H1 (cell line): ENCODE results near the gene GAD2. TPM values are rescaled to one million over a fixed set of nuclear protein-coding genes. Genes with fewer than 3 reads are reported as not detected.

Source experiments
- CTCF ChIA-PET: fragments of 300-600 bp; sonication (Branson Sonifier 250); formaldehyde crosslinking; loops from one replicate; lab custom pipeline; 2021; ENCODE audit not compliant: partially characterized antibody; lab: Charles Lee
- POLR2A ChIA-PET: fragments of 300-600 bp; sonication (Branson Sonifier 250); formaldehyde crosslinking; loops from one replicate; lab custom pipeline; 2021; ENCODE audit warnings: inconsistent platforms; ENCODE audit not compliant: partially characterized antibody; lab: Charles Lee
- DNase-seq, 2 experiments: peaks; one replicate each; pipeline versions ENCODE4 v3.0.0 to v3.0.0-alpha.2; 2010 to 2022; ENCODE audit warnings: low spot score in 2 of 2, low read depth in 1 of 2, mixed read lengths in 1 of 2
- FAIRE-seq: peaks from 2 replicates; lab custom pipeline; 2011; peaks lifted over from hg19 to GRCh38; lab: Jason Lieb, UNC
- H2AFZ ChIP-seq: 2 replicates; pipeline ENCODE4 v1.8.1; 2012; ENCODE audit warnings: low read length, inconsistent platforms
- H2AK5ac ChIP-seq: 2 replicates; pipeline ENCODE4 v1.6.1; 2013; ENCODE audit warnings: low read depth, low read length
- H2BK120ac ChIP-seq: replicated peaks from 2 replicates; pipeline ENCODE3; 2013; ENCODE audit warnings: low read depth, low read length, inconsistent platforms
- H2BK12ac ChIP-seq: 2 replicates; pipeline ENCODE4 v1.6.1; 2013; ENCODE audit warnings: low read depth, low read length
- H2BK15ac ChIP-seq: 2 replicates; pipeline ENCODE4 v1.6.1; 2013; ENCODE audit warnings: low read length
- H2BK20ac ChIP-seq: 2 replicates; pipeline ENCODE4 v1.6.1; 2013; ENCODE audit warnings: low read length
- H2BK5ac ChIP-seq: 2 replicates; pipeline ENCODE4 v1.6.1; 2013; ENCODE audit warnings: low read depth, low read length
- H3K14ac ChIP-seq: 2 replicates; pipeline ENCODE4 v1.6.1; 2013; ENCODE audit warnings: inconsistent platforms; ENCODE audit not compliant: insufficient read length
- H3K18ac ChIP-seq: 2 replicates; pipeline ENCODE4 v1.6.1; 2013; ENCODE audit warnings: low read length; ENCODE audit errors: extremely low read depth
- H3K23ac ChIP-seq: 2 replicates; pipeline ENCODE4 v1.6.1; 2013; ENCODE audit warnings: inconsistent platforms; ENCODE audit not compliant: insufficient read length
- H3K23me2 ChIP-seq: 2 replicates; pipeline ENCODE4 v1.6.1; 2013; ENCODE audit warnings: low read depth, low read length
- H3K27ac ChIP-seq: 2 replicates; pipeline ENCODE4 v1.6.1; 2011; ENCODE audit warnings: low read depth, low read length, inconsistent platforms
- H3K27me3 ChIP-seq, 4 experiments: replicated peaks in 1 of 4; 1 replicate in 1 of 4; 2 replicates in 3 of 4; pipeline versions ENCODE4 v1.6.1 to v1.8.1; 2011 to 2013; ENCODE audit warnings: low read length in 3 of 4, mild to moderate bottlenecking in 3 of 4, inconsistent platforms in 2 of 4, mixed read lengths in 2 of 4, moderate library complexity in 1 of 4; ENCODE audit not compliant: control insufficient read depth in 3 of 4, insufficient read depth in 3 of 4; ENCODE audit errors: extremely low read depth in 1 of 4
- H3K36me3 ChIP-seq, 4 experiments: 2 replicates each; pipeline versions ENCODE4 v1.6.1 to v1.8.1; 2011 to 2013; ENCODE audit warnings: mild to moderate bottlenecking in 4 of 4, low read length in 3 of 4, moderate library complexity in 2 of 4, control low read depth in 1 of 4, inconsistent platforms in 1 of 4; ENCODE audit not compliant: insufficient read depth in 4 of 4, control insufficient read depth in 2 of 4
- H3K4ac ChIP-seq: replicated peaks from 2 replicates; pipeline ENCODE3; 2013; ENCODE audit warnings: low read length, low read depth, mixed read lengths, inconsistent platforms; ENCODE audit not compliant: insufficient read length
- H3K4me1 ChIP-seq, 4 experiments: replicated peaks in 1 of 4; 1 replicate in 1 of 4; 2 replicates in 3 of 4; pipeline versions ENCODE4 v1.6.1 to v1.8.1; 2011 to 2013; ENCODE audit warnings: low read length in 3 of 4, inconsistent platforms in 2 of 4, mixed read lengths in 1 of 4; ENCODE audit not compliant: insufficient read depth in 4 of 4, control insufficient read depth in 3 of 4
- H3K4me2 ChIP-seq, 2 experiments: 2 replicates each; pipeline versions ENCODE4 v1.6.1 to v1.8.1; 2011 to 2013; ENCODE audit warnings: low read depth in 2 of 2, low read length in 2 of 2, control low read depth in 1 of 2, inconsistent platforms in 1 of 2, mild to moderate bottlenecking in 1 of 2; ENCODE audit not compliant: insufficient read depth in 1 of 2
- H3K4me3 ChIP-seq, 4 experiments: fragments of 200-600, 300-600 bp in 1 of 4; sonication (generic), shearing (Covaris generic), sonication (Bioruptor Twin) in 1 of 4; 2 replicates each; pipeline versions ENCODE4 v1.5.1 to v1.8.1; 2011 to 2016; ENCODE audit warnings: low read length in 4 of 4, low read depth in 3 of 4, control low read depth in 2 of 4, inconsistent platforms in 2 of 4, mild to moderate bottlenecking in 2 of 4, mixed read lengths in 1 of 4, moderate library complexity in 1 of 4; ENCODE audit not compliant: insufficient read depth in 2 of 4; ENCODE audit errors: extremely low read depth in 1 of 4
- H3K56ac ChIP-seq: replicated peaks from 2 replicates; pipeline ENCODE3; 2013; ENCODE audit warnings: low read depth, mild to moderate bottlenecking, mixed read lengths, low read length, inconsistent platforms; ENCODE audit not compliant: insufficient read length
- H3K79me1 ChIP-seq: 2 replicates; pipeline ENCODE4 v1.6.1; 2013; ENCODE audit warnings: low read depth, low read length, control low read depth
- H3K79me2 ChIP-seq, 2 experiments: 2 replicates each; pipeline versions ENCODE4 v1.6.1 to v1.8.1; 2012 to 2013; ENCODE audit warnings: low read length in 2 of 2, mild to moderate bottlenecking in 2 of 2, inconsistent platforms in 1 of 2; ENCODE audit not compliant: insufficient read depth in 2 of 2, control insufficient read depth in 1 of 2
- H3K9ac ChIP-seq, 4 experiments: replicated peaks in 1 of 4; 1 replicate in 1 of 4; 2 replicates in 3 of 4; pipeline versions ENCODE4 v1.6.1 to v1.8.1; 2011 to 2013; ENCODE audit warnings: low read depth in 3 of 4, low read length in 3 of 4, control low read depth in 2 of 4, mild to moderate bottlenecking in 2 of 4, moderate library complexity in 2 of 4, inconsistent platforms in 1 of 4; ENCODE audit errors: extremely low read depth in 1 of 4
- H3K9me3 ChIP-seq, 2 experiments: 2 replicates each; pipeline versions ENCODE4 v1.6.1 to v1.8.1; 2012 to 2013; ENCODE audit warnings: mild to moderate bottlenecking in 2 of 2, moderate library complexity in 2 of 2, control low read depth in 1 of 2, inconsistent platforms in 1 of 2, low read depth in 1 of 2, low read length in 1 of 2, mixed read lengths in 1 of 2; ENCODE audit not compliant: insufficient read depth in 2 of 2
- H4K20me1 ChIP-seq, 2 experiments: replicated peaks in 1 of 2; 2 replicates each; pipeline versions ENCODE3 to v1.8.1; 2011 to 2013; ENCODE audit warnings: inconsistent platforms in 2 of 2, low read length in 2 of 2, mild to moderate bottlenecking in 1 of 2; ENCODE audit not compliant: insufficient read depth in 2 of 2, control insufficient read depth in 1 of 2
- H4K5ac ChIP-seq: 2 replicates; pipeline ENCODE4 v1.6.1; 2013; ENCODE audit warnings: low read length, low read depth, mixed read lengths, inconsistent platforms; ENCODE audit not compliant: insufficient read length
- H4K8ac ChIP-seq: 2 replicates; pipeline ENCODE4 v1.8.0; 2013; ENCODE audit warnings: mild to moderate bottlenecking, moderate library complexity, low read length, inconsistent platforms; ENCODE audit not compliant: insufficient read depth; ENCODE audit errors: extremely low read depth
- H4K91ac ChIP-seq: replicated peaks from 2 replicates; pipeline ENCODE3; 2013; ENCODE audit warnings: low read length, mixed read lengths, inconsistent platforms; ENCODE audit not compliant: insufficient read length
- BACH1 ChIP-seq: IDR thresholded peaks from 2 replicates; pipeline ENCODE4 v1.6.1; 2012; ENCODE audit warnings: low read length, improper control_type of control experiment
- EGR1 ChIP-seq: IDR thresholded peaks from 2 replicates; pipeline ENCODE4 v1.6.1; 2011; ENCODE audit warnings: low read depth, low read length, borderline replicate concordance
- EZH2 ChIP-seq: fragments of 200-600 bp; sonication (generic); IDR thresholded peaks from 2 replicates; pipeline ENCODE4 v1.7.1; 2012; ENCODE audit warnings: low read depth, mild to moderate bottlenecking, moderate library complexity, low read length, inconsistent platforms; ENCODE audit not compliant: severe bottlenecking
- FOSL1 ChIP-seq: IDR thresholded peaks from 2 replicates; pipeline ENCODE4 v1.6.1; 2011; ENCODE audit warnings: mild to moderate bottlenecking, low read depth, low read length, moderate library complexity; ENCODE audit not compliant: insufficient read depth
- GTF2F1 ChIP-seq: IDR thresholded peaks from 2 replicates; pipeline ENCODE4 v1.6.1; 2012; ENCODE audit warnings: low read depth, low read length, improper control_type of control experiment, borderline replicate concordance
- HDAC2 ChIP-seq, 2 experiments: fragments of 300-600 bp in 1 of 2; sonication (generic) in 1 of 2; IDR thresholded peaks; 2 replicates each; pipeline ENCODE4 v1.6.1; 2011 to 2012; ENCODE audit warnings: low read depth in 2 of 2, low read length in 2 of 2, mild to moderate bottlenecking in 2 of 2, moderate library complexity in 2 of 2, borderline replicate concordance in 1 of 2, inconsistent platforms in 1 of 2
- KDM1A ChIP-seq: fragments of 200-600, 300-600 bp; sonication (generic); IDR thresholded peaks from 2 replicates; pipeline ENCODE4 v1.7.1; 2016; ENCODE audit warnings: mild to moderate bottlenecking, low read length, borderline replicate concordance
- RAD21 ChIP-seq, 2 experiments: IDR thresholded peaks in 1 of 2; conservative IDR thresholded peaks in 1 of 2; 2 replicates each; pipeline ENCODE4 v1.6.1; 2011; ENCODE audit warnings: low read depth in 2 of 2, low read length in 2 of 2, improper control_type of control experiment in 1 of 2, inconsistent platforms in 1 of 2, mild to moderate bottlenecking in 1 of 2, moderate library complexity in 1 of 2
- SIN3A ChIP-seq, 2 experiments: IDR thresholded peaks in 1 of 2; conservative IDR thresholded peaks in 1 of 2; 2 replicates each; pipeline ENCODE4 v1.6.1; 2011 to 2012; ENCODE audit warnings: low read length in 2 of 2, improper control_type of control experiment in 1 of 2, low read depth in 1 of 2, mild to moderate bottlenecking in 1 of 2
- SP1 ChIP-seq: IDR thresholded peaks from 2 replicates; pipeline ENCODE4 v1.6.1; 2011; ENCODE audit warnings: low read depth, low read length
- TBP ChIP-seq: IDR thresholded peaks from 2 replicates; pipeline ENCODE4 v1.6.1; 2011; ENCODE audit warnings: low read depth, low read length, improper control_type of control experiment
- ZNF274 ChIP-seq: IDR thresholded peaks from 2 replicates; pipeline ENCODE4 v1.7.0; 2012; ENCODE audit warnings: low read length, borderline replicate concordance; ENCODE audit errors: extremely low read depth
- WGBS, 2 experiments: shearing (Covaris generic) in 1 of 2; methylation state at CpG; one replicate each; pipeline versions ENCODE4 v1.1.6 to v1.1.7; 2013 to 2015; ENCODE audit warnings: low lambda C conversion rate in 2 of 2, mixed read lengths in 2 of 2, inconsistent platforms in 1 of 2, low coverage in 1 of 2, missing lambda C conversion rate in 1 of 2; ENCODE audit not compliant: insufficient replicate concordance in 2 of 2, insufficient coverage in 1 of 2, insufficient read length in 1 of 2; ENCODE audit errors: extremely low coverage in 1 of 2, missing lambda C conversion rate in 1 of 2; 5-methylcytosine and 5-hydroxymethylcytosine counted together
- polyA plus RNA-seq, 7 experiments: library from polyadenylated mRNA; depleted of rRNA in 3 of 7; stranded (reverse) in 5 of 7; unstranded in 2 of 7; fragments of >200 nt in 5 of 7; fragments of 200-250 nt in 2 of 7; gene quantifications; 1 replicate in 5 of 7; 2 replicates in 1 of 7; 4 replicates in 1 of 7; pipeline versions ENCODE4 v1.2.1 to v1.2.3, GENCODE V29; 2011 to 2013; ENCODE audit warnings: missing spikeins in 2 of 7, mixed read lengths in 2 of 7
- total RNA-seq: library from RNA; stranded (reverse); fragmentation: NEBNext Ultra II Directional; extraction: Animal tissue kit (Norgen Biotek cat#: 25700); gene quantifications from 2 replicates; pipeline ENCODE4 v1.2.1, GENCODE V29; 2021

The GAD2 gene
- total and polyA plus RNA-seq, 2 of the 8 experiments (the other 6 are each of a cell fraction or from before 2014, with no cell fraction given): 0.30 to 0.47 TPM

- peak; percentile 19 to 55 for DNase-seq
- CTCF ChIA-PET: interaction anchor here (0.6 to 2.2 kb wide), 15 partner anchors 11 to 545 kb away, joined by 3 to 8 read pairs (median 3); no protein-coding TSS in a partner anchor
- no peak for TF ChIP-seq SIN3A (conservative IDR thresholded peaks at IDR 0.05 in 1 of 2, IDR thresholded peaks at IDR 0.05 in 1 of 2; ENCODE audit: low read depth in 1 of 2, low read length in 2 of 2)
- TF ChIP-seq EGR1: no peak
- TF ChIP-seq TBP: no peak
- no peak for TF ChIP-seq ZNF274
- no peak for TF ChIP-seq BACH1
- no peak for TF ChIP-seq GTF2F1
- TF ChIP-seq RAD21 (IDR thresholded peaks at IDR 0.05 in 1 of 2, conservative IDR thresholded peaks at IDR 0.05 in 1 of 2; ENCODE audit: low read depth in 2 of 2, low read length in 2 of 2): peak; percentile 23 to 47; a peak in 3 of 4 replicates
- TF ChIP-seq EZH2: no peak
- TF ChIP-seq FOSL1: no peak
- TF ChIP-seq SP1: no peak
- no peak for TF ChIP-seq KDM1A
- TF ChIP-seq HDAC2 (IDR thresholded peaks at IDR 0.05; ENCODE audit: borderline replicate concordance in 1 of 2, low read depth in 2 of 2, low read length in 2 of 2): no peak
Measured at GRCh38 chr10:26311383-26311940, 94.9 kb downstream of the GAD2 start.

More at GRCh38 chr10:26311383-26311940, 94.9 kb downstream of the GAD2 start:
- Histone ChIP-seq H3K4ac (no peak overlapping the region), H3K23me2 (no peaks in the 10 kb centered on the region), H3K79me1 (no peaks in the 10 kb centered on the region), H3K27me3 (no peaks in the 10 kb centered on the region), H3K14ac (no peak overlapping the region), H4K5ac (no peak overlapping the region), H4K8ac (no peak overlapping the region; the same call in 1 of the 2 replicates), H3K4me3 (no peak overlapping the region), H3K4me1 (no peaks in the 10 kb centered on the region), H3K18ac (no peak overlapping the region), H3K79me2 (no peaks in the 10 kb centered on the region), H3K23ac (no peak overlapping the region), H2BK20ac (no peak overlapping the region), H3K27ac (no peak overlapping the region), H3K9me3 (no peaks in the 10 kb centered on the region), H3K4me2 (no peak overlapping the region; a peak in 1 of 4 replicates), H2AK5ac (no peak overlapping the region), H2BK12ac (no peak overlapping the region), H2BK15ac (no peak overlapping the region), H4K91ac (no peak overlapping the region), H4K20me1 (no peaks in the 10 kb centered on the region), H3K36me3 (no peaks in the 10 kb centered on the region), H2BK5ac (no peak overlapping the region), H3K56ac (no peak overlapping the region), H2AFZ (peak overlapping the region; percentile 94), H3K9ac (no peak overlapping the region), H2BK120ac (no peak overlapping the region)
- peak; percentile 48 for FAIRE-seq
- POLR2A ChIA-PET: no interaction called here
- 49% methylated on average over 6 of the region's 6 CpGs; no CpG with 5 or more reads in 1 of the 2 experiments for WGBS, 2 experiments
